Frontal cortex (tissue), 4 donors: ENCODE results near the gene FRMD3. TPM values are rescaled to one million over a fixed set of nuclear protein-coding genes. Genes with fewer than 3 reads are reported as not detected.

Experiments used
- DNase-seq, 2 donors: peaks; one replicate each; pipeline ENCODE4 v3.0.0; 2012; ENCODE audit warnings: low spot score in 2 of 2
- FAIRE-seq: peaks from 2 replicates; lab custom pipeline; 2012; peaks lifted over from hg19 to GRCh38; lab: Jason Lieb, UNC
- total RNA-seq: library from RNA; depleted of rRNA; stranded (reverse); fragments of >200 nt; gene quantifications from one replicate; pipeline ENCODE4 v1.2.3, GENCODE V29; 2014
- donor health status: control.
- donor health status: control.
- donor health status: control.

FRMD3 gene
- 43.6 TPM for total RNA-seq

- peak; percentile 49 to 64 for DNase-seq
- no peak for FAIRE-seq
Observed at GRCh38 chr9:83538172-83538889, at the start of gene FRMD3. TSS of gene FRMD3 (minus strand) at chr9:83538401. CDS start at chr9:83538231, 170 bp downstream.

- DNase-seq = no peak
- FAIRE-seq = no peak
Observed at GRCh38 chr9:83584995-83585394, 46.8 kb upstream of the FRMD3 start.

GRCh38 chr9:83583151-83584014 lies 45.2 kb upstream of the FRMD3 start:
- no peak for FAIRE-seq

GRCh38 chr9:83582029-83582428 lies 43.8 kb upstream of the FRMD3 start:
- DNase-seq (no peak), FAIRE-seq (no peak)

More at GRCh38 chr9:83583151-83584014, 45.2 kb upstream of the FRMD3 start:
- peak in 1 of 2 donors; percentile 30 for DNase-seq

- FAIRE-seq (no peak), DNase-seq (no peak)
Observed at GRCh38 chr9:83574482-83574881, 36.3 kb upstream of the FRMD3 start.

GRCh38 chr9:83572524-83572923 lies 34.3 kb upstream of the FRMD3 start:
- FAIRE-seq = no peak
- no peak for DNase-seq

- DNase-seq (no peak), FAIRE-seq (no peak)
Observed at GRCh38 chr9:83570359-83570758, 32.2 kb upstream of the FRMD3 start.

GRCh38 chr9:83569326-83569725 lies 31.1 kb upstream of the FRMD3 start:
- FAIRE-seq (no peak), DNase-seq (no peak)

GRCh38 chr9:83563360-83563759 lies 25.2 kb upstream of the FRMD3 start:
- DNase-seq (peak in 1 of 2 donors; percentile 14), FAIRE-seq (no peak)

- FAIRE-seq = no peak
- no peak for DNase-seq
Observed at GRCh38 chr9:83560169-83560826, 22.1 kb upstream of the FRMD3 start.

- no peak for DNase-seq
- FAIRE-seq = no peak
Observed at GRCh38 chr9:83557771-83558170, 19.6 kb upstream of the FRMD3 start.

GRCh38 chr9:83557317-83557716 lies 19.1 kb upstream of the FRMD3 start:
- FAIRE-seq (no peak), DNase-seq (no peak)

- FAIRE-seq (no peak), DNase-seq (no peak)
Observed at GRCh38 chr9:83554278-83554677, 16.1 kb upstream of the FRMD3 start.

- DNase-seq = no peak
- no peak for FAIRE-seq
Observed at GRCh38 chr9:83544002-83544698, 5.9 kb upstream of the FRMD3 start.

GRCh38 chr9:83538890-83539238 lies 663 bp upstream of the FRMD3 start:
- no peak for DNase-seq
- no peak for FAIRE-seq

GRCh38 chr9:83537331-83538171 lies 650 bp downstream of the FRMD3 start:
- DNase-seq = no peak

GRCh38 chr9:83536332-83536731 lies 1.9 kb downstream of the FRMD3 start:
- DNase-seq (no peak), FAIRE-seq (no peak)

More at GRCh38 chr9:83537331-83538171, 650 bp downstream of the FRMD3 start:
- FAIRE-seq = no peak

- no peak for DNase-seq
Observed at GRCh38 chr9:83535736-83536135, 2.5 kb downstream of the FRMD3 start.

GRCh38 chr9:83533296-83533695 lies 4.9 kb downstream of the FRMD3 start:
- FAIRE-seq (no peak), DNase-seq (no peak)

More at GRCh38 chr9:83535736-83536135, 2.5 kb downstream of the FRMD3 start:
- FAIRE-seq = no peak
